Measurements from ENCODE around the gene HADHA.

DNA sequence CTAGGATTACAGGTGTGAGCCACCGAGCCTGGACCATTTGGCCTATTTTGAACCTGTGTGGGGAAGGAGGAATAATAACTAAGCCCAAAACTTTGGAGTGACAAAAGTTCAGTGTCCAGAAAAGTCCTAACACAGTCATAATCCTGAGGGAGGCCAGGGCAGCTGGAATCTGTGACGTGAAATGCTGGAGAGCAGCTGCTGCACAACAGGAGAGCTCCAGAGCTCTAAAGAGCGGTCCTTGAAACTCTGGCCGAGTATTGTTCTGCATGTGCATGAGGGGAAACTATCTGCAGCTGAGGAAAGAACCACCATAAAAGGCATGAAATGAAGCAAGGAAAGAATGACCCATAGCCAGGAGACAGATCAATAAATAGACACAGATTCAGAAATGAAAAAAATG is 27.8 kb downstream of the HADHA start:
- TF ChIP-seq, protein P1, sequence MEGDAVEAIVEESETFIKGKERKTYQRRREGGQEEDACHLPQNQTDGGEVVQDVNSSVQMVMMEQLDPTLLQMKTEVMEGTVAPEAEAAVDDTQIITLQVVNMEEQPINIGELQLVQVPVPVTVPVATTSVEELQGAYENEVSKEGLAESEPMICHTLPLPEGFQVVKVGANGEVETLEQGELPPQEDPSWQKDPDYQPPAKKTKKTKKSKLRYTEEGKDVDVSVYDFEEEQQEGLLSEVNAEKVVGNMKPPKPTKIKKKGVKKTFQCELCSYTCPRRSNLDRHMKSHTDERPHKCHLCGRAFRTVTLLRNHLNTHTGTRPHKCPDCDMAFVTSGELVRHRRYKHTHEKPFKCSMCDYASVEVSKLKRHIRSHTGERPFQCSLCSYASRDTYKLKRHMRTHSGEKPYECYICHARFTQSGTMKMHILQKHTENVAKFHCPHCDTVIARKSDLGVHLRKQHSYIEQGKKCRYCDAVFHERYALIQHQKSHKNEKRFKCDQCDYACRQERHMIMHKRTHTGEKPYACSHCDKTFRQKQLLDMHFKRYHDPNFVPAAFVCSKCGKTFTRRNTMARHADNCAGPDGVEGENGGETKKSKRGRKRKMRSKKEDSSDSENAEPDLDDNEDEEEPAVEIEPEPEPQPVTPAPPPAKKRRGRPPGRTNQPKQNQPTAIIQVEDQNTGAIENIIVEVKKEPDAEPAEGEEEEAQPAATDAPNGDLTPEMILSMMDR (conservative IDR thresholded peaks at IDR 0.05; ENCODE audit: low read length) = no peak
- TF ChIP-seq EZH2phosphoT487 (IDR thresholded peaks at IDR 0.05; ENCODE audit: borderline replicate concordance, low read depth, low read length) = no peak

All from OCI-LY7 (cell line).